WTC11 (cell line): Measurements from ENCODE around the gene BMP6.

Source experiments
- CTCF ChIP-seq: fragments of 200-600 bp; IDR thresholded peaks from 2 replicates; pipeline ENCODE4 v1.8.0; 2022; ENCODE audit warnings: antibody characterized with exemption
- EMX1 ChIP-seq: fragments of 250-450 bp; sonication (Bioruptor Pico); IDR thresholded peaks from 2 replicates; pipeline ENCODE4 v1.8.0; 2021; ENCODE audit warnings: mild to moderate bottlenecking
- GABPB1 ChIP-seq: sonication (generic); formaldehyde crosslinking; IDR thresholded peaks from 2 replicates; pipeline ENCODE4 v1.8.1; 2023; ENCODE audit warnings: mild to moderate bottlenecking, missing genetic modification reagents
- MAX ChIP-seq: sonication (generic); formaldehyde crosslinking; IDR thresholded peaks from 2 replicates; pipeline ENCODE4 v1.8.0; 2022; ENCODE audit warnings: mild to moderate bottlenecking, missing genetic modification reagents
- NFYB ChIP-seq: sonication (generic); formaldehyde crosslinking; conservative IDR thresholded peaks from 2 replicates; pipeline ENCODE4 v1.8.0; 2022; ENCODE audit warnings: low read depth, missing genetic modification reagents
- RELA ChIP-seq: sonication (generic); formaldehyde crosslinking; IDR thresholded peaks from 2 replicates; pipeline ENCODE4 v1.8.1; 2022; ENCODE audit warnings: missing genetic modification reagents, mild to moderate bottlenecking, borderline replicate concordance
- USF1 ChIP-seq: sonication (generic); formaldehyde crosslinking; IDR thresholded peaks from 2 replicates; pipeline ENCODE4 v1.8.0; 2022; ENCODE audit warnings: mild to moderate bottlenecking, missing genetic modification reagents
- ZNF219 ChIP-seq: sonication (generic); formaldehyde crosslinking; IDR thresholded peaks from 2 replicates; pipeline ENCODE4 v1.8.0; 2023; ENCODE audit warnings: missing genetic modification reagents, mild to moderate bottlenecking, borderline replicate concordance

GRCh38 chr6:7865781-7866180, 139.9 kb downstream of the BMP6 start:
- TF ChIP-seq GABPB1 (CRISPR knock-in tag) (no peak), RELA (CRISPR knock-in tag) (no peak), EMX1 (CRISPR knock-in tag) (no peak), ZNF219 (CRISPR knock-in tag) (no peak), CTCF (no peak), NFYB (CRISPR knock-in tag) (no peak), MAX (CRISPR knock-in tag) (no peak), USF1 (no peak)
